PC-9 (cell line): ENCODE measurements around the gene CNGA3. TPM values are rescaled to one million over a fixed set of nuclear protein-coding genes. Genes with fewer than 3 reads are reported as not detected.

Experiments
- BruUV-seq: library from RNA; stranded (reverse); fragments of 400-500 nt; replicated peaks from 2 replicates; lab custom pipeline; 2021; lab: Mats Ljungman, UMichigan
- CTCF ChIA-PET: fragments of 300-600 bp; sonication (Branson Sonifier 250); formaldehyde crosslinking; loops from one replicate; lab custom pipeline; 2022; ENCODE audit warnings: antibody characterized with exemption; lab: Charles Lee
- POLR2A ChIA-PET: fragments of 300-600 bp; sonication (Branson Sonifier 250); formaldehyde crosslinking; loops from one replicate; lab custom pipeline; 2022; ENCODE audit warnings: antibody characterized with exemption; ENCODE audit not compliant: unreplicated experiment; lab: Charles Lee
- DNase-seq, 2 experiments: peaks; one replicate each; pipeline versions ENCODE4 v3.0.0 to v3.0.0-alpha.2; 2015 to 2022; ENCODE audit warnings: mixed read lengths in 1 of 2
- H2AFZ ChIP-seq: fragments of 200-600 bp; sonication (generic); 2 replicates; pipeline ENCODE4 v1.8.1; 2017; ENCODE audit warnings: antibody characterized with exemption
- H3F3A ChIP-seq: fragments of 200-600 bp; sonication (generic); 2 replicates; pipeline ENCODE4 v1.8.1; 2017; ENCODE audit warnings: antibody characterized with exemption, mild to moderate bottlenecking, low read depth; ENCODE audit not compliant: insufficient read depth
- H3K27ac ChIP-seq: fragments of 200-600 bp; sonication (generic); 2 replicates; pipeline ENCODE4 v1.6.1; 2016; ENCODE audit warnings: mixed run types
- H3K27me3 ChIP-seq: fragments of 200-600 bp; sonication (generic); 2 replicates; pipeline ENCODE4 v1.6.1; 2016; ENCODE audit warnings: low read depth, mixed run types; ENCODE audit not compliant: insufficient read depth
- H3K36me3 ChIP-seq: fragments of 200-600 bp; sonication (generic); 2 replicates; pipeline ENCODE4 v1.6.1; 2016; ENCODE audit warnings: low read depth, mixed run types
- H3K4me1 ChIP-seq: fragments of 200-600 bp; sonication (generic); replicated peaks from 2 replicates; pipeline ENCODE4 v1.6.1; 2016; ENCODE audit warnings: mixed run types; ENCODE audit not compliant: insufficient read depth
- H3K4me2 ChIP-seq: fragments of 200-600 bp; sonication (generic); 2 replicates; pipeline ENCODE4 v1.6.1; 2017; ENCODE audit warnings: mixed run types
- H3K4me3 ChIP-seq: fragments of 200-600 bp; sonication (generic); 2 replicates; pipeline ENCODE4 v1.6.1; 2016; ENCODE audit warnings: mixed run types
- H3K79me2 ChIP-seq: fragments of 200-600 bp; sonication (generic); 2 replicates; pipeline ENCODE4 v1.6.1; 2017; ENCODE audit warnings: low read depth, mixed run types
- H3K9me2 ChIP-seq: fragments of 200-600 bp; sonication (generic); 2 replicates; pipeline ENCODE4 v1.8.1; 2017; ENCODE audit warnings: mild to moderate bottlenecking; ENCODE audit not compliant: insufficient read depth
- H3K9me3 ChIP-seq: fragments of 200-600 bp; sonication (generic); 2 replicates; pipeline ENCODE4 v1.8.1; 2016; ENCODE audit warnings: low read depth; ENCODE audit not compliant: insufficient read depth
- H4K20me1 ChIP-seq: fragments of 200-600 bp; sonication (generic); 2 replicates; pipeline ENCODE4 v1.8.1; 2017; ENCODE audit not compliant: insufficient read depth
- EZH2 ChIP-seq: fragments of 200-600 bp; sonication (generic); IDR thresholded peaks from 2 replicates; pipeline ENCODE4 v1.8.0; 2017; ENCODE audit warnings: antibody characterized with exemption, low read depth
- intact Hi-C: fragments of 100-400 bp; cut with micrococcal nuclease; formaldehyde crosslinking; loops from one replicate; pipeline ENCODE4 v1.10.0; 2022; ENCODE audit not compliant: unreplicated experiment
- total RNA-seq: library from RNA; stranded (reverse); gene quantifications from 2 replicates; pipeline ENCODE4 v1.2.3, GENCODE V29; 2021
- TF ChIP-seq, protein P1 (sequence below): fragments of 200-600 bp; sonication (generic); conservative IDR thresholded peaks from 2 replicates; pipeline ENCODE4 v1.6.1; 2017; ENCODE audit warnings: mixed run types, antibody characterized with exemption, mild to moderate bottlenecking, moderate library complexity

Gene CNGA3
- total RNA-seq, 1 experiment from 2014 or later = not detected

GRCh38 chr2:98438190-98439133 is 92.2 kb downstream of the CNGA3 start:
- CTCF ChIA-PET = no interaction called here
- POLR2A ChIA-PET = no interaction called here
- no peaks in the 10 kb centered on the region for H3K4me1 ChIP-seq
- no peaks in the 10 kb centered on the region for H3K36me3 ChIP-seq
- TF ChIP-seq, protein P1, sequence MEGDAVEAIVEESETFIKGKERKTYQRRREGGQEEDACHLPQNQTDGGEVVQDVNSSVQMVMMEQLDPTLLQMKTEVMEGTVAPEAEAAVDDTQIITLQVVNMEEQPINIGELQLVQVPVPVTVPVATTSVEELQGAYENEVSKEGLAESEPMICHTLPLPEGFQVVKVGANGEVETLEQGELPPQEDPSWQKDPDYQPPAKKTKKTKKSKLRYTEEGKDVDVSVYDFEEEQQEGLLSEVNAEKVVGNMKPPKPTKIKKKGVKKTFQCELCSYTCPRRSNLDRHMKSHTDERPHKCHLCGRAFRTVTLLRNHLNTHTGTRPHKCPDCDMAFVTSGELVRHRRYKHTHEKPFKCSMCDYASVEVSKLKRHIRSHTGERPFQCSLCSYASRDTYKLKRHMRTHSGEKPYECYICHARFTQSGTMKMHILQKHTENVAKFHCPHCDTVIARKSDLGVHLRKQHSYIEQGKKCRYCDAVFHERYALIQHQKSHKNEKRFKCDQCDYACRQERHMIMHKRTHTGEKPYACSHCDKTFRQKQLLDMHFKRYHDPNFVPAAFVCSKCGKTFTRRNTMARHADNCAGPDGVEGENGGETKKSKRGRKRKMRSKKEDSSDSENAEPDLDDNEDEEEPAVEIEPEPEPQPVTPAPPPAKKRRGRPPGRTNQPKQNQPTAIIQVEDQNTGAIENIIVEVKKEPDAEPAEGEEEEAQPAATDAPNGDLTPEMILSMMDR = no peak
- TF ChIP-seq EZH2 = no peak
- no peak for DNase-seq
- no peaks in the 10 kb centered on the region for H3F3A ChIP-seq
- peaks cover 7% of the 10 kb centered on the region for H3K9me3 ChIP-seq
- no peak overlapping the region for H3K27ac ChIP-seq
- no peaks in the 10 kb centered on the region for H3K9me2 ChIP-seq
- intact Hi-C loops = no loop called here
- no peaks in the 10 kb centered on the region for H4K20me1 ChIP-seq
- no peaks in the 10 kb centered on the region for H3K79me2 ChIP-seq
- no peak overlapping the region for H2AFZ ChIP-seq
- H3K27me3 ChIP-seq = no peaks in the 10 kb centered on the region
- no TSS peak for BruUV-seq
- no peak overlapping the region for H3K4me2 ChIP-seq
- H3K4me3 ChIP-seq = no peak overlapping the region

GRCh38 chr2:98441706-98442450 is 95.6 kb downstream of the CNGA3 start:
- H3K4me2 ChIP-seq = no peak overlapping the region
- no peak overlapping the region for H3K4me3 ChIP-seq
- no peak overlapping the region for H2AFZ ChIP-seq
- BruUV-seq = no TSS peak
- H3K4me1 ChIP-seq = peaks cover 19% of the 10 kb centered on the region
- H3K36me3 ChIP-seq = no peaks in the 10 kb centered on the region
- no peaks in the 10 kb centered on the region for H3K27me3 ChIP-seq
- peaks cover 6% of the 10 kb centered on the region; the same call in 1 of the 2 replicates for H4K20me1 ChIP-seq
- no peak for DNase-seq
- no peak for TF ChIP-seq EZH2
- TF ChIP-seq, protein P1 = no peak
- H3K27ac ChIP-seq = no peak overlapping the region
- no peaks in the 10 kb centered on the region for H3K9me3 ChIP-seq
- CTCF ChIA-PET = no interaction called here
- intact Hi-C loops = loop anchor here (10.0 kb wide), 1 partner anchor 123 kb away; no protein-coding TSS in a partner anchor
- peaks cover 19% of the 10 kb centered on the region for H3K79me2 ChIP-seq
- POLR2A ChIA-PET = no interaction called here
- 0 out of 2 replicates have a peak, but pooled peaks cover 8% of the 10 kb centered on the region for H3F3A ChIP-seq
- H3K9me2 ChIP-seq = no peaks in the 10 kb centered on the region

DNA sequence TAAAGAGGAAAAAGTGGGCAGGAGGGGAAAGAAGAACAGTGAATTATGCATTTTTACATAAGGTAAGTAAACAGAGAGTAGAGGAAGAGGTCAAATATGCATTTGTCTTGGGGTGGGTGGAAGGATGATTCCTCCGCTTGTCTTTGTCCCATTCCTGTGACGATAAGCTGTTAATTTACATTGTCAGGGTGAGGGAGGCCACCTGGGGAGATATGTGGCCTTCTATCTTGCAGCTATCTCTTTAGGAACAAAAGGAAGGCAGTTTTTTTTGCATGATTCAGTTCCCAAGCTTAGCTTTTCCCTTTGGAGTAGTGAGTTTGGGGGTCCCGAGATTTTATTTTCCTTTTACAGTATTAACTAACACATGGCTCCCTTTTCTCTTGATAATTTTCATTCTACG is 96.2 kb downstream of the CNGA3 start:
- intact Hi-C loops = loop anchor here (10.0 kb wide), 1 partner anchor 122 kb away; no protein-coding TSS in a partner anchor
- BruUV-seq = no TSS peak
- Histone ChIP-seq H2AFZ (no peak overlapping the region), H3K36me3 (no peaks in the 10 kb centered on the region), H3K79me2 (peaks cover 25% of the 10 kb centered on the region), H3K4me2 (no peak overlapping the region), H3F3A (0 out of 2 replicates have a peak, but pooled peaks cover 8% of the 10 kb centered on the region), H3K27ac (no peak overlapping the region), H3K9me2 (no peaks in the 10 kb centered on the region), H4K20me1 (peaks cover 6% of the 10 kb centered on the region; the same call in 1 of the 2 replicates), H3K4me3 (no peak overlapping the region), H3K4me1 (peaks cover 22% of the 10 kb centered on the region), H3K9me3 (no peaks in the 10 kb centered on the region), H3K27me3 (no peaks in the 10 kb centered on the region)
- DNase-seq = no peak
- ChIA-PET POLR2A (no interaction called here), CTCF (no interaction called here)
- TF ChIP-seq, protein P1 = no peak
- no peak for TF ChIP-seq EZH2
